Suprapubic skin (tissue), 4 donors: ENCODE measurements around the gene MMP3.

Source experiments
- POLR2A ChIP-seq, 2 donors: fragments of 450-650 bp; IDR thresholded peaks; one replicate each; pipeline ENCODE4 v1.6.1; 2017; ENCODE audit warnings: antibody characterized with exemption in 2 of 2, mild to moderate bottlenecking in 2 of 2, moderate library complexity in 2 of 2
- POLR2AphosphoS5 ChIP-seq, 3 donors: sonication (generic); formaldehyde crosslinking; IDR thresholded peaks; one replicate each; pipeline ENCODE4 v1.6.1; 2017; ENCODE audit warnings: antibody characterized with exemption in 3 of 3
- TF ChIP-seq, protein P1 (sequence below), 2 donors: fragments of 200-600 bp in 1 of 2; fragments of 450-650 bp in 1 of 2; sonication (generic) in 1 of 2; IDR thresholded peaks; one replicate each; pipeline ENCODE4 v1.5.1; 2016 to 2019; ENCODE audit warnings: antibody characterized with exemption in 2 of 2, mild to moderate bottlenecking in 1 of 2, moderate library complexity in 1 of 2

DNA sequence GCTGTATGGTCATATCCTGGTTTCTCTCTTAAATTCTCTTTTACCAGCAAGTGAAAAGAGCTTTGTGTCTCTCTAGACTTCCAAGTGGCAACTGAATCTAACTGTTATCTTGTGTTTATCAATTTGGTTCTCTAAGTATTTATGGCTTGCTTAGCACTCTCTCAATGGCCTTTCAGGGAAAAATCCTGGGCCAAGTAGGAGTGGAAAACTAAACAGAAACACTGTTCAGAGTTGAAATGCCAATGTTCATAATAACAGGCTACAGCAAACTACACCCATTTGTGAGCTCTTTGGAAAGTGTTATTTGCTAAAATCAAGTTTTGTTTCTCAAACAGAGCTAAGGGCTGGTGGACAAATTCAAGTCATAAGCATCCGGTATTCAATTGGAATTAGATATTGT lies 21.3 kb upstream of the MMP3 start:
- TF ChIP-seq, protein P1, sequence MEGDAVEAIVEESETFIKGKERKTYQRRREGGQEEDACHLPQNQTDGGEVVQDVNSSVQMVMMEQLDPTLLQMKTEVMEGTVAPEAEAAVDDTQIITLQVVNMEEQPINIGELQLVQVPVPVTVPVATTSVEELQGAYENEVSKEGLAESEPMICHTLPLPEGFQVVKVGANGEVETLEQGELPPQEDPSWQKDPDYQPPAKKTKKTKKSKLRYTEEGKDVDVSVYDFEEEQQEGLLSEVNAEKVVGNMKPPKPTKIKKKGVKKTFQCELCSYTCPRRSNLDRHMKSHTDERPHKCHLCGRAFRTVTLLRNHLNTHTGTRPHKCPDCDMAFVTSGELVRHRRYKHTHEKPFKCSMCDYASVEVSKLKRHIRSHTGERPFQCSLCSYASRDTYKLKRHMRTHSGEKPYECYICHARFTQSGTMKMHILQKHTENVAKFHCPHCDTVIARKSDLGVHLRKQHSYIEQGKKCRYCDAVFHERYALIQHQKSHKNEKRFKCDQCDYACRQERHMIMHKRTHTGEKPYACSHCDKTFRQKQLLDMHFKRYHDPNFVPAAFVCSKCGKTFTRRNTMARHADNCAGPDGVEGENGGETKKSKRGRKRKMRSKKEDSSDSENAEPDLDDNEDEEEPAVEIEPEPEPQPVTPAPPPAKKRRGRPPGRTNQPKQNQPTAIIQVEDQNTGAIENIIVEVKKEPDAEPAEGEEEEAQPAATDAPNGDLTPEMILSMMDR (IDR thresholded peaks at IDR 0.05): no peak
- TF ChIP-seq POLR2AphosphoS5 (IDR thresholded peaks at IDR 0.05): no peak
- TF ChIP-seq POLR2A (IDR thresholded peaks at IDR 0.05): no peak
